Endometrial microvascular endothelial cells (primary cell): ENCODE data around the gene TARBP1. TPM values are rescaled to one million over a fixed set of nuclear protein-coding genes. Genes with fewer than 3 reads are reported as not detected.
"Not testable (repeated sequence)": the region's sequence is repeated elsewhere in the genome, so short reads cannot be mapped to it uniquely, and the experiment has no call there.

ENCODE experiments used
- in situ Hi-C: cut with HindIII; loops from 2 replicates; pipeline ENCODE4 v1.10.0; 2017; ENCODE audit warnings: low sequenced_read_pairs, low pct_unique_long_range_greater_than_20kb; ENCODE audit errors: inconsistent ontology term
- total RNA-seq: library from RNA; depleted of rRNA; stranded (reverse); fragments of >200 nt; gene quantifications from one replicate; pipeline ENCODE4 v1.2.3, GENCODE V29; 2015; ENCODE audit errors: inconsistent ontology term

TARBP1 gene
- total RNA-seq: 13.8 TPM

- in situ Hi-C loops: no loop called here
Observed at GRCh38 chr1:234478481-234479309, at the start of gene TARBP1. Gene TARBP1 (minus strand): TSS chr1:234479179. CDS start chr1:234479103, 76 bp downstream.

- in situ Hi-C loops: no loop called here
Observed at GRCh38 chr1:234528074-234528865, 49.3 kb upstream of the TARBP1 start.

- in situ Hi-C loops: no loop called here
Observed at GRCh38 chr1:234527346-234527745, 48.4 kb upstream of the TARBP1 start.

- in situ Hi-C loops: no loop called here
Observed at GRCh38 chr1:234526922-234527321, 47.9 kb upstream of the TARBP1 start.

- in situ Hi-C loops: no loop called here
Observed at GRCh38 chr1:234525099-234525799, 46.3 kb upstream of the TARBP1 start.

- in situ Hi-C loops: no loop called here
Observed at GRCh38 chr1:234521836-234522235, 42.9 kb upstream of the TARBP1 start.

- in situ Hi-C loops: no loop called here
Observed at GRCh38 chr1:234520908-234521817, 42.2 kb upstream of the TARBP1 start.

- in situ Hi-C loops: no loop called here
Observed at GRCh38 chr1:234519506-234519905, 40.5 kb upstream of the TARBP1 start.

- in situ Hi-C loops: no loop called here
Observed at GRCh38 chr1:234518876-234519275, 39.9 kb upstream of the TARBP1 start.

- in situ Hi-C loops: not testable (repeated sequence)
Observed at GRCh38 chr1:234518086-234518485, 39.1 kb upstream of the TARBP1 start.

- in situ Hi-C loops: no loop called here
Observed at GRCh38 chr1:234517110-234517802, 38.3 kb upstream of the TARBP1 start.

- in situ Hi-C loops: no loop called here
Observed at GRCh38 chr1:234515821-234516241, 36.9 kb upstream of the TARBP1 start.

- in situ Hi-C loops: no loop called here
Observed at GRCh38 chr1:234515411-234515810, 36.4 kb upstream of the TARBP1 start.

- in situ Hi-C loops: no loop called here
Observed at GRCh38 chr1:234512451-234512861, 33.5 kb upstream of the TARBP1 start.

- in situ Hi-C loops: no loop called here
Observed at GRCh38 chr1:234509457-234510328, 30.7 kb upstream of the TARBP1 start.

- in situ Hi-C loops: no loop called here
Observed at GRCh38 chr1:234507626-234508387, 28.8 kb upstream of the TARBP1 start.
